T1000 (cell line): Measurements from ENCODE around the gene C1RL.
"Not testable (repeated sequence)": the region's sequence is repeated elsewhere in the genome, so short reads cannot be mapped to it uniquely, and the experiment has no call there.

Experiments
- DNase-seq: peaks from one replicate; lab custom pipeline; 2025; ENCODE audit warnings: mixed read lengths; lab: John Stamatoyannopoulos, UW

The C1RL gene

GRCh38 chr12:7061596-7061995 is 47.4 kb downstream of the C1RL start:
- DNase-seq: no peak

GRCh38 chr12:7061138-7061537 is 47.9 kb downstream of the C1RL start:
- DNase-seq: no peak

GRCh38 chr12:7060353-7060954 is 48.6 kb downstream of the C1RL start, which contains the start of gene C1S:
Gene C1S, plus strand, starts transcription at chr12:7060718. Its CDS starts 1,195 bp downstream, at chr12:7061913.
- DNase-seq: peak; percentile 37

DNA sequence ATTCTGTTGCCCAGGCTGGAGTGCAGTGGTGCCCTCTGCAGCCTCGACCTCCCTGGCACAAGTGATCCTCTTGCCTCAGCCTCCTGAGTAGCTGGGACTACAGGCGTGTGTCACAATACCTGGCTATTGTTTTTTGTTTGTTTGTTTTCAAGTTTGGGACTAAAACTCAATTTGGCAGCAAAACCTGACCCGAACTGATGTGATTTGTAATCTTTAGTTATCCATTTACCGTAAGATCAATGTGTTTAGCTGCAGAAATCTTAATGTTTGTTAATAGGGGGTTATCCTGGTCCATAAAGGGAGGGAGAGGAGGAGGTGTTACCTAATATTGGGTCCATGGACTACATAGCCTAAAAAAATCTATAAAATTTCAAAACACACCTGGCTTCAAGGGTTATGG is 49.2 kb downstream of the C1RL start:
- no peak for DNase-seq

- no peak for DNase-seq
Observed at GRCh38 chr12:7058850-7059395, 50.1 kb downstream of the C1RL start.

GRCh38 chr12:7058163-7058845 is 50.7 kb downstream of the C1RL start:
- DNase-seq: no peak

DNA sequence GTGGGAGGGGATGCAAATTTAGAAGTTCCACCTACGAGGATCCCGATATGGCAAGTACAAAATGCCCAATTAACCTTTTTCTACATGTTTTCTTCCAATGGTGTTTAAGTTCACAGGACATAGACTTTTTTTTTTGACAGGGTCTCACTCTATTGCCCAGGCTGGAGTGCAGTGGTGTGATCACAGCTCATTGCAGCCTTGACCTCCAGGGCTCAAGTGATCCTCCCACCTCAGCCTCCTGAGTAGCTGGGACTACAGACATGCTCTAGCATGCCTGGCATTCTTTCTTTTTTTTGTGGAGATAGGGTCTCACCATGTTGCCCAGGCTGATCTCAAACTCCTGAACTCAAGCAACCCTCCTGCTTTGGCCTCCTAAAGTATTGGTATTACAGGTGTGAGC is 53.3 kb downstream of the C1RL start:
- not testable (repeated sequence) for DNase-seq

DNA sequence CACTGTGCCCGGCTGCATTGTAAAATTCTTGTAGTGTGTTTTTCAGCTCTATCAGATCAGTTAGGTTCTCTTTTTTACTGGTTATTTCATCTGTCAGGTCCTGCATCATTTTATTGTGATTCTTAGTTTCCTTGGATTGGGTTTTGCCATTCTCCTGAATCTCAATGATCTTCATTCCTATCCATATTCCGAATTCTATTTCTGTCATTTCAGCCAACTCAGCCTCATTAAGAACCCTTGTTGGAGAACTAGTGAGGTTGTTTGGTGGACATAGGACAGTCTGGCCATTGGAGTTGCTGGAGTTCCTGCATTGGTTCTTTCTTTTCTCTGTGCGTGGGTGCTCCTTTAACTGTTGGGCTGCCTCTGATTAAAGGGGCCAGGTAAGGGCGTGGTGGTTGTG is 54.1 kb downstream of the C1RL start:
- DNase-seq: no peak

GRCh38 chr12:7049973-7050372 is 59.0 kb downstream of the C1RL start:
- DNase-seq: not testable (repeated sequence)

DNA sequence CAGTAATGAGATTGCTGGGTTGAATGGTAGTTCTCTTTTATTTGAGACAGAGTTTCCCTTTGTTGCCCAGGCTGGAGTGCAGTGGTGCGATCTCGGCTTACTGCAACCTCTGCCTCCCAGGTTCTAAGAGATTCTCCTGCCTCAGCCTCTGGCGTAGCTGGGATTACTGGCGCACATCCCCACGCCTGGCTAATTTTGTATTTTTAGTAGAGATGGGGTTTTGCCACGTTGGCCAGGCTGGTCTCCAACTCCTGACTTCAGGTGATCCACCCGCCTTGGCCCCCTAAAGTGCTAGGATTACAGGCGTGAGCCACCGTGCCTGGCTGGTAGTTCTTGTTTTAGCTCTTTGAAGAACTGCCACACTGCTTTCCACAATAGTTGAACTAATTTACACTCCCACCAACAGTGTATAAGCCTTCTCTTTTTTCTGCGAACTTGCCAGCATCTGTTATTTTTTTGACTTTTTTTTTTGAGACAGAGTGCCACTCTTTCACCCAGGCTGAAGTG is 59.5 kb downstream of the C1RL start:
- DNase-seq: not testable (repeated sequence)

DNA sequence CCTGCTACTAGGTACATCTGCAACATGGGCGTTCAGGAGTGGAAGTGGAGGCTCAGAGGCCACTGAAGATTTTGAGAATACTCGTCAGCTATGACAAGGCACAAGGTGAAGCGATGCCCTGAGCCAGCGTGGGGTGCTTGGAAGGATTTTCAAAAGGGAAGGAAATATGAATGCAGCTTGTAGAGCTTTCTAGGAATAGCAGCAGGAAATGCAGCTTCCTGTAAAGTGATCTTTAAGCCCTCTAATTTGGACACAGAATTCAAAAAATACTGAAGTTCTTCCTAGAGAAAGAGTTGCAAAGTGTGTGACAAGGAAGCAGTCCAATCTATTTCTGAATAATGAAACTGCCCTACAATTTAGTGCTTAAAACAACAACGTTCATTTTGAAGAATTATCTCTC is 61.7 kb downstream of the C1RL start:
- DNase-seq: no peak

DNA sequence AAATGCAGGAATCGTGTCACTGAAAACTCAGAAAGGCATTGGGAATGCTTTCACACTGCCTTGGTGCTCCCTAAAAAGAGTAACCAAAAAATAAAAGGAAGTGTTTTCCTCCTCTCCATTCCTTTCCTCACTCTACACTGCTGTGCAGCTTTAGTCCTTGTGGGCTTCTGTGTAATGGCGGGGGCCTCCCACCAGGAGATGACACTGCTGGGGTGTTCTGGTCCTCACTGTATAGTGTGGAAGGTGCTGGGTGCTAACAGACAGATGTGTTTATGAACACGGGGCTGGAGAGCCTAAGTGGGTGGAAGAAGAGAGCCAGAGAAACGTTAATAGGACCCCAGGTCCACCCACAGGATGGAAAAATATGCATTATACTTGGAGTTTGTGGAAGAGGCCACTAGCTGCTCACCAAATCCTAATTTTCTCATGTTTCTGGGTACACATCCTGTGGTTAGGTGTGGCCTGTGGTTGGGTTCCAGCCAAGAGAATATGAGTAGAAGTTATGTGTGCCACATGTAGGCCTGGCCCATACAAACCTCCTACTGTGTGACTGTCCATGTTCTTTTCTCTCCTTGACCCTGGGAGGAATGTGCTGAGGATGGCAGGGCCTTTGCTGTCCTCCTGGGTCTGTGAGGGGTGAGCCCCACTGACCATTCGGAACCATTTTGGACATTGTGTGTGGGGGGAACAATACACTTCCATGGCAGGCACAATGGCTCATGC is 62.5 kb downstream of the C1RL start:
- DNase-seq: no peak

DNA sequence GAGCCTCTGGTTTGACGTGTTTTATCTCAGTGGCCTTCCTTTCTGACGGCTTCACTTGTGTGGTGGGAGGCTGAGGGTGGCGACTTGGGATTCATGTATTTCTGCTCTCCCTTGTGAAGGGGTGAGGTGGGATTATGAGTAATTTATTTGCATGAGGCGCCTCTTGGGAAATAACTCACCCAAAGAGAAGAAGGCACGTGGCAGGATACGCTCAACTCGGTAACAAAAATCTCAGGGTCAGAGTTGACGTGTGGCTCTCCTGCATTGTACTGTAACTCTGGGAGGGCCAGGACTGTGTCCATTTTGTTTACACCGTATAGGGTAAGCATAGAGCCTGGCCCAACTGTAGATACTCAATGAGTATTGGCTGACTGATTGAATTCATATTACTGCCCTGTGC is 63.1 kb downstream of the C1RL start:
- no peak for DNase-seq
